ENCODE measurements around the gene ACTN4. TPM values are rescaled to one million over a fixed set of nuclear protein-coding genes. Genes with fewer than 3 reads are reported as not detected.

The ACTN4 gene
- total RNA-seq, 1 donor from 2014 or later: 921 TPM

DNA sequence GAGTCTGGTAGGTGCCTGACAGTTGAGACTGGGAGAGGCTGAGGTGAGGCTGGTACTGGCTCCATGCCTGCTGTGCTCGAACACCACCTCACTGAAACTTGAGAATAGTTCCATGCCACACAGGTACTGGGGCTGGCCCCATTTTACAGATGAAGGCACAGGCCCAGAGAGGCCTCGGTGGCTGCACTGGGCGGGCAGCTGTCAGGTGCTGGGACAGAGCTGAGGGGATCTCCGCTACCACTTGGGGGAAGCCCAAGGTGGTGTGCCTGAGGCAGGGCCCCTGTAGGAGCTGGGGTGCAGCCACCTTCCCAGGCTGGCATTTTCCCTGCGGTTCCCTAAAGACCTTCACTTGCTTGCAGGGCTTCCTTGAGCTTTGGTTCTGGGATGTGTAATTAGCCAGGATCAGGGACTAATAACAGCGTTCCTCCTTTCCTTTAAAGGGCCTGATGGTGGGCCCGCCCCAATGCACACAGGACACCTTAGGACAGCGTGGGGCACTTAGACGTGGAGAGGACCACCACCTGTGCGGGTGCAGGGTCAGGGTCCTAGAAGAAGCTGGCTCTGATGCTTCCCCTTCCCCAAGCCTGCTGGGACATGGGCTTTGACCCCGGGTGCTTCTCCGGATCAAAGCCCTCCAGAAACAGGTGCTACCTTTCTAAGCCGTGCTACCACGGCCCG, 73.2 kb downstream of the ACTN4 start:
- H3K27ac Mint-ChIP-seq (ENCODE audit: unreplicated experiment): peak overlapping the region; percentile 95
- H3K4me1 Mint-ChIP-seq (ENCODE audit: low read depth): peaks cover 37% of the 10 kb centered on the region
- TF ChIP-seq, protein P1, sequence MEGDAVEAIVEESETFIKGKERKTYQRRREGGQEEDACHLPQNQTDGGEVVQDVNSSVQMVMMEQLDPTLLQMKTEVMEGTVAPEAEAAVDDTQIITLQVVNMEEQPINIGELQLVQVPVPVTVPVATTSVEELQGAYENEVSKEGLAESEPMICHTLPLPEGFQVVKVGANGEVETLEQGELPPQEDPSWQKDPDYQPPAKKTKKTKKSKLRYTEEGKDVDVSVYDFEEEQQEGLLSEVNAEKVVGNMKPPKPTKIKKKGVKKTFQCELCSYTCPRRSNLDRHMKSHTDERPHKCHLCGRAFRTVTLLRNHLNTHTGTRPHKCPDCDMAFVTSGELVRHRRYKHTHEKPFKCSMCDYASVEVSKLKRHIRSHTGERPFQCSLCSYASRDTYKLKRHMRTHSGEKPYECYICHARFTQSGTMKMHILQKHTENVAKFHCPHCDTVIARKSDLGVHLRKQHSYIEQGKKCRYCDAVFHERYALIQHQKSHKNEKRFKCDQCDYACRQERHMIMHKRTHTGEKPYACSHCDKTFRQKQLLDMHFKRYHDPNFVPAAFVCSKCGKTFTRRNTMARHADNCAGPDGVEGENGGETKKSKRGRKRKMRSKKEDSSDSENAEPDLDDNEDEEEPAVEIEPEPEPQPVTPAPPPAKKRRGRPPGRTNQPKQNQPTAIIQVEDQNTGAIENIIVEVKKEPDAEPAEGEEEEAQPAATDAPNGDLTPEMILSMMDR (IDR thresholded peaks at IDR 0.05): no peak
- DNase-seq (ENCODE audit: low spot score): no peak
- peaks cover 31% of the 10 kb centered on the region for H3K36me3 Mint-ChIP-seq (ENCODE audit: low read depth)
- H3K27me3 Mint-ChIP-seq (ENCODE audit: low read depth): no peaks in the 10 kb centered on the region
- no peaks in the 10 kb centered on the region for H3K9me3 Mint-ChIP-seq (ENCODE audit: low read depth)
- H3K4me3 Mint-ChIP-seq (ENCODE audit: unreplicated experiment): no peak overlapping the region

DNA sequence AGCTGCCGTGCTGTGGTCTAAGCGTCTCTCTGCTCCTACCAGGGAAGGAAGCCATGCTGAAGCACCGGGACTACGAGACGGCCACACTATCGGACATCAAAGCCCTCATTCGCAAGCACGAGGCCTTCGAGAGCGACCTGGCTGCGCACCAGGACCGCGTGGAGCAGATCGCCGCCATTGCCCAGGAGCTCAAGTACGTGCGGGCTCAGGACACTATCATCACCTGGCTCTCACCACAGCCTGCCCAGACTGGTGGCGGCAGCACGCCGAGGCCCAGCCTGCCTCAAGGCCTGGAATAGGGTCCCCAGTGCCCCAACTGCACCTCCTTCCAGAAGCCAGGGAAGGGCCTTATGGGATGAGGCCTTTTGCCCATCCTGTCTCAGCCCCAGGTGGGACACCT, 74.0 kb downstream of the ACTN4 start:
- H3K4me1 Mint-ChIP-seq (ENCODE audit: low read depth): peaks cover 34% of the 10 kb centered on the region
- peaks cover 31% of the 10 kb centered on the region for H3K36me3 Mint-ChIP-seq (ENCODE audit: low read depth)

DNA sequence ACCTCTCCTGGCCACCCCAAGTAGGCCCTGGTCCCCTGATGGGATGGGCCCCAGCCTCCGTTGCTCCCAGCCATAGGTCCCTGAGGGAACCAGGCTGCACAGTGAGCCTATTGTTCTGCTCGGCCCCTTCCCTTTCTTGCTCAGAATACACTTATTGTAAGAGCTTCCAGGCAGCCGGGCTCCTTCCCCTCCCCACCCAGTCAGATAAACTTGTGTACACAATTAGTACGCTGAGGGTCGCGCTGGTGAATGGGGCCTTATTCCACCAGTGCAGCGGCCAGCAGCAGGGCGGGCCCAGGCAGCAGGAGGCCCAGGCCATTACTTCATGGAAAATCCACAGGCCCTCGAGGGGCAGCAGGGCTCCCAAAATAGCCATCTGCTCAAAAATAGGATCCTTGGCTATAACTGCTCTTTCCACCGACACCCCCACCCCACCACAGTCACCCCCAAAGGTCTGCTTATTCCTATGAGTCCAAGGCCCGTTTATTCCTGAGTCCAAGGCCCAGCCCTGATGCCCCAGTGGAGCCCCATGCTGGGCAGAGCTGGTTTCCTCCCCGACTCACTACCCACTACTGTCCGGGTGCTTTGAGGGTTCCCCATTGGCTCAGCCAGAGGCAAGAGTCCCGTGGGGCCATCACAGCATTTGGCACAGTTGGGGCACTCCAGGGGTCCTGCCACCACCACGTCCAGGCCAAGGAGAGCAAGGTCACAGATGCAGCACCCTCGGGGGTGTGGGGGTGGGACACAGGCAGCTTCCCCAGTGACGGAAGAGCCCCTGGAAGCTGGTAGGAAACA, 74.7 kb downstream of the ACTN4 start:
- TF ChIP-seq, protein P1 (IDR thresholded peaks at IDR 0.05): peak; percentile 25
- H3K36me3 Mint-ChIP-seq (ENCODE audit: low read depth): peaks cover 32% of the 10 kb centered on the region
- H3K27ac Mint-ChIP-seq (ENCODE audit: unreplicated experiment): peak overlapping the region; percentile 36
- no peak for DNase-seq (ENCODE audit: low spot score)
- no peaks in the 10 kb centered on the region for H3K9me3 Mint-ChIP-seq (ENCODE audit: low read depth)
- H3K27me3 Mint-ChIP-seq (ENCODE audit: low read depth): no peaks in the 10 kb centered on the region
- peaks cover 38% of the 10 kb centered on the region for H3K4me1 Mint-ChIP-seq (ENCODE audit: low read depth)
- no peak overlapping the region for H3K4me3 Mint-ChIP-seq (ENCODE audit: unreplicated experiment)

More for the DNA sequence above, 74.0 kb downstream of the ACTN4 start:
- peak overlapping the region; percentile 41 for H3K27ac Mint-ChIP-seq (ENCODE audit: unreplicated experiment)
- DNase-seq (ENCODE audit: low spot score): no peak
- no peaks in the 10 kb centered on the region for H3K9me3 Mint-ChIP-seq (ENCODE audit: low read depth)
- no peak overlapping the region for H3K4me3 Mint-ChIP-seq (ENCODE audit: unreplicated experiment)
- TF ChIP-seq, protein P1 (IDR thresholded peaks at IDR 0.05): no peak
- H3K27me3 Mint-ChIP-seq (ENCODE audit: low read depth): no peaks in the 10 kb centered on the region

DNA sequence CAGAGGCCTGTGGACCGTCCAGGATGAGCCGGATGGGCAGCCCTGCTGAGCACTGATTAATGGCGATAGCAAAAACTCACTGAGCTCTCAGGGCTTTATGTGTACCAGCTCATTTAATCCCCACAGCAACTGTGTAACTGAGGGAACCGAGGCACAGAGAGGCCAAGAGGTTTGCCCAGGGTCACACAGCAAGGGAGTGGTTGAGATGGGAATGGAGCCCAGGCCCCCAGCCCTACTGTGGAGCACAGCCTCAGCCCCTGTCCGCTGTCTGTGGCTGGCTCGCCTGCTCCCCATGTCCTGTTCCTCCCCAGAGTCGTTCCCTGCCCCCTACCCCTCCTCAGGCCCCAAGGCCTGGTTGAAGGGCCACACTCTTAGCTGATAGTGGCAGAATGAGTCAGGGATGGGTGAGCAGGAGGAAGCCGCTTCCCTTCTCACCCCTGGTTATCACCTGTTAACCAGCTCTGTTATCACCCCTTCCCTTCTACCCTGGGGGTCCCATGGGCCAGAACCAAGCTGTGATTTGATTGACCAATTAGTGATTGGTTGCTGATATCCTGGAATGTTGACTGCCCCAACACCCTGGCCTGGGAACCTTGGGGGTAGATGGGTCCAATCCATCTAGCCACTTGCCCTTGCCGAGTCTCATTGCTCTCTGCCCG, 75.6 kb downstream of the ACTN4 start:
- no peak for DNase-seq (ENCODE audit: low spot score)
- H3K27ac Mint-ChIP-seq (ENCODE audit: unreplicated experiment): peak overlapping the region; percentile 57
- TF ChIP-seq, protein P1 (IDR thresholded peaks at IDR 0.05): no peak
- no peak overlapping the region for H3K4me3 Mint-ChIP-seq (ENCODE audit: unreplicated experiment)
- H3K4me1 Mint-ChIP-seq (ENCODE audit: low read depth): peaks cover 38% of the 10 kb centered on the region
- no peaks in the 10 kb centered on the region for H3K27me3 Mint-ChIP-seq (ENCODE audit: low read depth)
- H3K9me3 Mint-ChIP-seq (ENCODE audit: low read depth): no peaks in the 10 kb centered on the region
- H3K36me3 Mint-ChIP-seq (ENCODE audit: low read depth): peaks cover 33% of the 10 kb centered on the region

DNA sequence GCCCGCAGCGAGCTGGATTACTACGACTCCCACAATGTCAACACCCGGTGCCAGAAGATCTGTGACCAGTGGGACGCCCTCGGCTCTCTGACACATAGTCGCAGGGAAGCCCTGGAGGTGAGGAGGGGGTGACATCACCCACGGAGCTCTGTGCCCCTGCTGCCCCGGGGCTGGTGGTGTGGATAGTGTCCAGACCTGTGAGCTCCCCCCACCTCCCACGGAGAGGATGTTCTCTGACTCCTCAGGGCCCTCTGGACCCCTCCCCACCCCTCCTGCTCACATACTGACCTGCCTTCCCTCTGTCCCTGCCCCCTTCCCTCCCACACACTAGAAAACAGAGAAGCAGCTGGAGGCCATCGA, 76.1 kb downstream of the ACTN4 start:
- no peaks in the 10 kb centered on the region for H3K27me3 Mint-ChIP-seq (ENCODE audit: low read depth)
- no peak for DNase-seq (ENCODE audit: low spot score)
- H3K36me3 Mint-ChIP-seq (ENCODE audit: low read depth): peaks cover 33% of the 10 kb centered on the region
- H3K4me3 Mint-ChIP-seq (ENCODE audit: unreplicated experiment): no peak overlapping the region
- peaks cover 34% of the 10 kb centered on the region for H3K4me1 Mint-ChIP-seq (ENCODE audit: low read depth)
- peak overlapping the region; percentile 57 for H3K27ac Mint-ChIP-seq (ENCODE audit: unreplicated experiment)
- no peaks in the 10 kb centered on the region for H3K9me3 Mint-ChIP-seq (ENCODE audit: low read depth)
- TF ChIP-seq, protein P1 (IDR thresholded peaks at IDR 0.05): no peak
